NT2/D1 (cell line): ENCODE data around the gene DDX51.

Source experiments
- YY1 ChIP-seq: IDR thresholded peaks from 2 replicates; pipeline ENCODE4 v1.6.1; 2011; ENCODE audit not compliant: insufficient read length, insufficient read depth
- ZNF274 ChIP-seq: IDR thresholded peaks from 2 replicates; pipeline ENCODE4 v1.6.1; 2011; ENCODE audit warnings: mild to moderate bottlenecking, low read depth, low read length

DNA sequence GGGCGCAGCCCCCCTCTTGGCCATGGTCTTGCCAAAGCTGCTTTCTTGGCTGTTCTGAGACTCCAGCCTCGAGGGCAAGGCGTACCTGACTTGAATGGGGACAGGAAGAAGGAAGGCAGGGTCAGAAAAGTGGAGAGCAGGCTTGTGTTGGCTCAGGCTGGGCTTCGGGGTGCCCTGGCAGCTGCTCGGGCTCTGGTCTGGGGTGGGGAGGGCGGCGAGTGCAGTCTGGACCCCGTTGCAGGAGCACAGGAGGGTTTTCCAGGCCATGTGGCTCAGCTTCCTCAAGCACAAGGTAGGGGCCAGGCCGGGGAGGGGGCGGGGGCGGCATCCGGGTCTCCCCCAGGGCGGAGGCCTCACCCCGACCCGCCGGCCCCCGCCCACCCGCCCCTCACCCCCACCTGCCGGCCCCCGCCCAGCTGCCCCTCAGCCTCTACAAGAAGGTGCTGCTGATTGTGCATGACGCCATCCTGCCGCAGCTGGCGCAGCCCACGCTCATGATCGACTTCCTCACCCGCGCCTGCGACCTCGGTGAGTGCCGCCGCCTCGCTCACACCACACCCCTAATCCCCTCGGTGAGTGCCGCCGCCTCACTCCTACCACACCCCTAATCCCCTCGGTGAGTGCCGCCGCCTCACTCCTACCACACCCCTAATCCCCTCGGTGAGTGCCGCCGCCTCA, 4.4 kb upstream of the DDX51 start:
- no peak for TF ChIP-seq ZNF274
- no peak for TF ChIP-seq YY1
